Measurements from ENCODE around the gene CST7.

- TF ChIP-seq REST (IDR thresholded peaks at IDR 0.05) (no peak), CTCF (IDR thresholded peaks at IDR 0.05) (no peak), EHF (CRISPR knock-in tag; IDR thresholded peaks at IDR 0.05) (no peak), POLR2A (IDR thresholded peaks at IDR 0.05; ENCODE audit: low read length) (no peak), ATOH8 (CRISPR knock-in tag; IDR thresholded peaks at IDR 0.05; ENCODE audit: low read depth) (no peak), KDM1A (IDR thresholded peaks at IDR 0.05; ENCODE audit: low read depth) (no peak), RCOR1 (IDR thresholded peaks at IDR 0.05; ENCODE audit: low read depth, low read length) (no peak), ZC3H11A (IDR thresholded peaks at IDR 0.05) (no peak), USF2 (IDR thresholded peaks at IDR 0.05) (no peak), CBX2 (IDR thresholded peaks at IDR 0.05; ENCODE audit: borderline replicate concordance, low read depth) (no peak), CHD2 (IDR thresholded peaks at IDR 0.05; ENCODE audit: low read length, partially characterized antibody) (no peak), SMC3 (IDR thresholded peaks at IDR 0.05) (no peak), ESRRA (IDR thresholded peaks at IDR 0.05; ENCODE audit: borderline replicate concordance, low read length) (no peak), MAFK (IDR thresholded peaks at IDR 0.05; ENCODE audit: partially characterized antibody) (no peak)
Measured at GRCh38 chr20:24958506-24959385, 9.7 kb downstream of the CST7 start.
